Thoracic aorta (tissue), 2 donors: Measurements from ENCODE around the gene TP53RK. TPM values are rescaled to one million over a fixed set of nuclear protein-coding genes. Genes with fewer than 3 reads are reported as not detected.

ENCODE experiments used
- ATAC-seq: fragments of 150-250 bp; one replicate; pipeline ENCODE4 v1.8.0; 2017; ENCODE audit warnings: low read depth; ENCODE audit not compliant: insufficient number of reproducible peaks, low FRiP score
- DNase-seq: peaks from one replicate; pipeline ENCODE4 v3.0.0-alpha.2; 2020; ENCODE audit warnings: low spot score
- H3K27ac ChIP-seq, 2 donors: fragments of 200-600 bp; sonication (generic); 1 replicate in 1 of 2; 2 replicates in 1 of 2; pipeline ENCODE4 v1.5.1; 2016; ENCODE audit warnings: mild to moderate bottlenecking in 2 of 2, moderate library complexity in 2 of 2
- H3K27me3 ChIP-seq: fragments of 200-600 bp; sonication (generic); replicated peaks from 2 replicates; pipeline ENCODE4 v1.6.0; 2016; ENCODE audit warnings: mild to moderate bottlenecking; ENCODE audit not compliant: insufficient read depth
- H3K36me3 ChIP-seq: fragments of 200-600 bp; sonication (generic); one replicate; pipeline ENCODE4 v1.5.1; 2016
- H3K4me1 ChIP-seq, 2 donors: fragments of 200-600 bp; sonication (generic); 1 replicate in 1 of 2; 2 replicates in 1 of 2; pipeline versions ENCODE4 v1.5.1 to v1.6.0; 2016; ENCODE audit warnings: low read depth in 2 of 2, mild to moderate bottlenecking in 1 of 2; ENCODE audit not compliant: control insufficient read depth in 1 of 2
- H3K4me3 ChIP-seq: fragments of 200-600 bp; sonication (generic); 2 replicates; pipeline ENCODE4 v1.5.1; 2016; ENCODE audit warnings: mild to moderate bottlenecking
- H3K9me3 ChIP-seq: fragments of 200-600 bp; sonication (generic); 2 replicates; pipeline ENCODE4 v1.5.1; 2016
- total RNA-seq, 2 donors: library from RNA; depleted of rRNA; stranded (reverse); fragments of >200 nt; gene quantifications; one replicate each; pipeline versions ENCODE4 v1.1.0 to v1.2.3, GENCODE V29; 2016
- TF ChIP-seq, protein P1 (sequence below): fragments of 200-600 bp; sonication (generic); IDR thresholded peaks from one replicate; pipeline ENCODE4 v1.5.1; 2019; ENCODE audit warnings: antibody characterized with exemption

The TP53RK gene
- total RNA-seq, 2 donors from 2014 or later: 19.3 to 19.9 TPM

GRCh38 chr20:46724343-46724959 lies 35.2 kb upstream of the TP53RK start:
- Histone ChIP-seq H3K4me1 (no peaks in the 10 kb centered on the region), H3K27me3 (no peaks in the 10 kb centered on the region), H3K36me3 (peaks cover 8% of the 10 kb centered on the region), H3K9me3 (peaks cover 5% of the 10 kb centered on the region), H3K4me3 (no peak overlapping the region), H3K27ac (no peak overlapping the region)
- TF ChIP-seq, protein P1, sequence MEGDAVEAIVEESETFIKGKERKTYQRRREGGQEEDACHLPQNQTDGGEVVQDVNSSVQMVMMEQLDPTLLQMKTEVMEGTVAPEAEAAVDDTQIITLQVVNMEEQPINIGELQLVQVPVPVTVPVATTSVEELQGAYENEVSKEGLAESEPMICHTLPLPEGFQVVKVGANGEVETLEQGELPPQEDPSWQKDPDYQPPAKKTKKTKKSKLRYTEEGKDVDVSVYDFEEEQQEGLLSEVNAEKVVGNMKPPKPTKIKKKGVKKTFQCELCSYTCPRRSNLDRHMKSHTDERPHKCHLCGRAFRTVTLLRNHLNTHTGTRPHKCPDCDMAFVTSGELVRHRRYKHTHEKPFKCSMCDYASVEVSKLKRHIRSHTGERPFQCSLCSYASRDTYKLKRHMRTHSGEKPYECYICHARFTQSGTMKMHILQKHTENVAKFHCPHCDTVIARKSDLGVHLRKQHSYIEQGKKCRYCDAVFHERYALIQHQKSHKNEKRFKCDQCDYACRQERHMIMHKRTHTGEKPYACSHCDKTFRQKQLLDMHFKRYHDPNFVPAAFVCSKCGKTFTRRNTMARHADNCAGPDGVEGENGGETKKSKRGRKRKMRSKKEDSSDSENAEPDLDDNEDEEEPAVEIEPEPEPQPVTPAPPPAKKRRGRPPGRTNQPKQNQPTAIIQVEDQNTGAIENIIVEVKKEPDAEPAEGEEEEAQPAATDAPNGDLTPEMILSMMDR: no peak
- ATAC-seq (no peak), DNase-seq (no peak)

DNA sequence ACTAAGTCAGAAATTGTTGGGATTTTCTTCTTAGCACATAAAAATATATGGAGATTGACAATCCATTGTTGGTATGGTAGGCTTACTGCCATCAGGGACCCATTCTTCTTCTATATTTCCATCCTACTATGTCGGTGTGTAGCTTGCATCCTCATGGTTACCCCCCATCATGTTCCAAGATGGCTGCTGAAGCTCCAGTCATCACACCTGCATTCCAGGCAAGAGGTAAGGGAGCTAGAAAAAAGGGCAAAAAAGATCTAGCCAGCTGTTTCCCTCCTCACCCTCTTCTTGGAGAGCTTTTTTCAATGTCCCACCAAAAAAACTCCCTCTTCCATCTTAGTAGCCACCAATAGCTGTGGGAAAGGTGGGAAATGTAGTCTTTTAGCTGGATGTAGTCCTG lies 33.8 kb upstream of the TP53RK start:
- Histone ChIP-seq H3K4me1 (no peaks in the 10 kb centered on the region), H3K27me3 (no peaks in the 10 kb centered on the region), H3K4me3 (no peak overlapping the region), H3K9me3 (peaks cover 5% of the 10 kb centered on the region), H3K27ac (no peak overlapping the region), H3K36me3 (peaks cover 8% of the 10 kb centered on the region)
- TF ChIP-seq, protein P1: no peak
- no peak for ATAC-seq
- DNase-seq: no peak

DNA sequence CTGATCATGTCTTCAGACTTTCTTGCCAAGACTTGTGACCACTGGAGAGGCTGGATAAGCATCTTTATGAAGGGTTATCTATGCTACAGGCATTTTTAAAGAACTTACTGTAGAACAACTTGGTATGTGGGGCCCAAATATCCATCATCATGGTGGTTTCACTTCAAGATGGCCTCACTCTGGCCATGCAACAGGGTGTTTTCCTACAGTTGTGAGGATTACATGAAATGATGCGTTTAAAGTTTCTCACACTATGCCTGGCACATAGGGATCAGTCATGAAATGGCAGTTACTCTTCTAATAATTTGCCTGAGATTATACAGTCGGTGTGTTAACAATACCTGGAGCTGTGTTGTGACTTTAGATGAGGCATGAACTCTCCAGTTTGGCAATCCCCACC lies 33.2 kb upstream of the TP53RK start:
- TF ChIP-seq, protein P1: no peak
- H3K9me3 ChIP-seq: peaks cover 5% of the 10 kb centered on the region
- H3K36me3 ChIP-seq: peaks cover 8% of the 10 kb centered on the region
- no peak overlapping the region for H3K27ac ChIP-seq
- DNase-seq: no peak
- H3K4me3 ChIP-seq: no peak overlapping the region
- ATAC-seq: no peak
- no peaks in the 10 kb centered on the region for H3K27me3 ChIP-seq
- H3K4me1 ChIP-seq: no peaks in the 10 kb centered on the region

DNA sequence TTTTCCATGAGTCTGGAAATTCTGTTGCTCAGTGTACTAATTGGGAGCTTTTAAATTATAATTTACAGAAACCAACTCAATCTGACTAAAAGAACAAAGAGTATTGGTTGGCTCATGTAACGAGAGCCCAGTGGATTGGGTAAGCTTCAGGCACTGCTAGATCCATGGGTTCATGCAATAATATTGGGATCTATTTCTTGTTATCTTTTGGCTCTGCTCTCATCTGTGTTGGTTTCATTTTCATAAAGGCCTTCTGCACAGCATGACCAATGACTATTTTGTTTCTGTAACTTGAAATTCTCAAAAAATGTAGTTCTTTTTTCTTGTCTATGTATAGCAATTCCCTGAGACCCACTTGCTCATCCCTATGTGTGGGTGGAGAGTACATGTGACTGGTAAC lies 32.2 kb upstream of the TP53RK start:
- peaks cover 5% of the 10 kb centered on the region for H3K9me3 ChIP-seq
- H3K36me3 ChIP-seq: peaks cover 8% of the 10 kb centered on the region
- H3K4me3 ChIP-seq: no peak overlapping the region
- TF ChIP-seq, protein P1: no peak
- no peak for ATAC-seq
- H3K4me1 ChIP-seq: no peaks in the 10 kb centered on the region
- no peaks in the 10 kb centered on the region for H3K27me3 ChIP-seq
- DNase-seq: no peak
- no peak overlapping the region for H3K27ac ChIP-seq

- H3K9me3 ChIP-seq: peaks cover 5% of the 10 kb centered on the region
- H3K27me3 ChIP-seq: no peaks in the 10 kb centered on the region
- TF ChIP-seq, protein P1: no peak
- H3K4me3 ChIP-seq: no peak overlapping the region
- no peak for ATAC-seq
- H3K27ac ChIP-seq: no peak overlapping the region
- H3K4me1 ChIP-seq: no peaks in the 10 kb centered on the region
- DNase-seq: no peak
- peaks cover 5% of the 10 kb centered on the region for H3K36me3 ChIP-seq
These were observed 31.7 kb upstream of the TP53RK start for GRCh38 chr20:46720776-46721425.
